Jurkat, Clone E6-1 (cell line): ENCODE measurements around the gene VWA8.
A peak's percentile ranks its signal among the peaks of the same experiment; 100 is the strongest.
"Not testable (repeated sequence)": the region's sequence is repeated elsewhere in the genome, so short reads cannot be mapped to it uniquely, and the experiment has no call there.

Experiments
- DNase-seq: peaks from one replicate; pipeline ENCODE4 v3.0.0-alpha.2; 2011; ENCODE audit warnings: low read depth, low spot score
- H3K4me3 ChIP-seq: 2 replicates; pipeline ENCODE4 v1.5.1; 2011; ENCODE audit warnings: mild to moderate bottlenecking, low read length, control low read depth, moderate library complexity

The VWA8 gene

GRCh38 chr13:41561170-41561569, 399.7 kb downstream of the VWA8 start:
- DNase-seq: no peak
- H3K4me3 ChIP-seq: no peak overlapping the region

- H3K4me3 ChIP-seq: no peak overlapping the region
- DNase-seq: no peak
These were observed 401.9 kb downstream of the VWA8 start for GRCh38 chr13:41558781-41559560.

GRCh38 chr13:41557719-41558118, 403.2 kb downstream of the VWA8 start:
- no peak for DNase-seq
- H3K4me3 ChIP-seq: no peak overlapping the region

- DNase-seq: no peak
- H3K4me3 ChIP-seq: no peak overlapping the region
These were observed 406.1 kb downstream of the VWA8 start for GRCh38 chr13:41554626-41555386.

- DNase-seq: no peak
These were observed 406.7 kb downstream of the VWA8 start for GRCh38 chr13:41554180-41554579.

GRCh38 chr13:41552031-41552430, 408.9 kb downstream of the VWA8 start:
- no peak for DNase-seq
- H3K4me3 ChIP-seq: no peak overlapping the region

More at GRCh38 chr13:41554180-41554579, 406.7 kb downstream of the VWA8 start:
- H3K4me3 ChIP-seq: no peak overlapping the region

GRCh38 chr13:41550276-41550675, 410.6 kb downstream of the VWA8 start:
- H3K4me3 ChIP-seq: no peak overlapping the region
- no peak for DNase-seq

GRCh38 chr13:41549491-41549890, 411.4 kb downstream of the VWA8 start:
- no peak for DNase-seq
- no peak overlapping the region for H3K4me3 ChIP-seq

- no peak overlapping the region for H3K4me3 ChIP-seq
These were observed 412.0 kb downstream of the VWA8 start for GRCh38 chr13:41548910-41549309.

GRCh38 chr13:41548031-41548430, 412.9 kb downstream of the VWA8 start:
- H3K4me3 ChIP-seq: no peak overlapping the region
- no peak for DNase-seq

More at GRCh38 chr13:41548910-41549309, 412.0 kb downstream of the VWA8 start:
- no peak for DNase-seq

- H3K4me3 ChIP-seq: no peak overlapping the region
- no peak for DNase-seq
These were observed 413.5 kb downstream of the VWA8 start for GRCh38 chr13:41547251-41548000.

- no peak for DNase-seq
These were observed 414.3 kb downstream of the VWA8 start for GRCh38 chr13:41546372-41547190.

GRCh38 chr13:41545432-41545707, 415.5 kb downstream of the VWA8 start:
- DNase-seq: no peak
- no peak overlapping the region for H3K4me3 ChIP-seq

More at GRCh38 chr13:41546372-41547190, 414.3 kb downstream of the VWA8 start:
- no peak overlapping the region for H3K4me3 ChIP-seq

GRCh38 chr13:41543664-41544300, 417.1 kb downstream of the VWA8 start:
- no peak for DNase-seq
- no peak overlapping the region for H3K4me3 ChIP-seq

GRCh38 chr13:41542799-41543198, 418.1 kb downstream of the VWA8 start:
- H3K4me3 ChIP-seq, DNase-seq: not testable (repeated sequence)

- no peak for DNase-seq
- no peak overlapping the region for H3K4me3 ChIP-seq
These were observed 418.6 kb downstream of the VWA8 start for GRCh38 chr13:41542281-41542680.

- DNase-seq: no peak
- no peak overlapping the region for H3K4me3 ChIP-seq
These were observed 419.6 kb downstream of the VWA8 start for GRCh38 chr13:41541142-41541938.

GRCh38 chr13:41540240-41540639, 420.7 kb downstream of the VWA8 start:
- DNase-seq: peak; percentile 62
- not testable (repeated sequence) for H3K4me3 ChIP-seq
